Upper lobe of left lung (tissue), 6 donors: Measurements from ENCODE around the gene SLC29A3. TPM values are rescaled to one million over a fixed set of nuclear protein-coding genes. Genes with fewer than 3 reads are reported as not detected.

Experiments used
- ATAC-seq, 2 donors: fragments of 200-7000 bp; cut with Tn5 transposase; one replicate each; pipeline ENCODE4 v1.9.1; 2022; ENCODE audit warnings: mild to moderate bottlenecking in 2 of 2, moderate library complexity in 2 of 2; ENCODE audit not compliant: low FRiP score in 2 of 2
- DNase-seq, 2 donors: peaks; one replicate each; pipeline ENCODE4 v3.0.0-alpha.2; 2019 to 2020
- H3K27ac ChIP-seq, 4 donors: fragments of 200-600 bp; sonication (generic); one replicate each; pipeline ENCODE4 v1.5.1; 2016 to 2019
- H3K27me3 ChIP-seq, 4 donors: fragments of 200-600 bp; sonication (generic); one replicate each; pipeline ENCODE4 v1.5.1; 2017 to 2019
- H3K36me3 ChIP-seq, 4 donors: fragments of 200-600 bp; sonication (generic); one replicate each; pipeline ENCODE4 v1.5.1; 2016 to 2019
- H3K4me1 ChIP-seq, 4 donors: fragments of 200-600 bp; sonication (generic); one replicate each; pipeline ENCODE4 v1.5.1; 2018 to 2019
- H3K4me3 ChIP-seq, 4 donors: fragments of 200-600 bp; sonication (generic); one replicate each; pipeline ENCODE4 v1.5.1; 2017 to 2019; ENCODE audit warnings: mild to moderate bottlenecking in 2 of 4, moderate library complexity in 1 of 4
- H3K9me3 ChIP-seq, 4 donors: fragments of 200-600 bp; sonication (generic); one replicate each; pipeline ENCODE4 v1.5.1; 2018 to 2019
- EP300 ChIP-seq, 4 donors: sonication (generic); formaldehyde crosslinking; IDR thresholded peaks; one replicate each; pipeline ENCODE4 v1.5.1; 2017; ENCODE audit warnings: antibody characterized with exemption in 4 of 4, control low read depth in 2 of 4
- POLR2A ChIP-seq, 4 donors: fragments of 450-650 bp; IDR thresholded peaks; one replicate each; pipeline ENCODE4 v1.5.1; 2016 to 2017; ENCODE audit warnings: antibody characterized with exemption in 4 of 4, mild to moderate bottlenecking in 2 of 4
- POLR2AphosphoS5 ChIP-seq, 2 donors: sonication (generic); formaldehyde crosslinking; IDR thresholded peaks; one replicate each; pipeline ENCODE4 v1.5.1; 2017; ENCODE audit warnings: antibody characterized with exemption in 2 of 2
- WGBS, 2 donors: methylation state at CpG; one replicate each; pipeline ENCODE4 v1.1.5; 2017 to 2018; 5-methylcytosine and 5-hydroxymethylcytosine counted together
- total RNA-seq, 6 donors: library from RNA; depleted of rRNA in 4 of 6; stranded (reverse); fragments of >200 nt in 4 of 6; gene quantifications; one replicate each; pipeline versions ENCODE4 v1.1.0 to v1.2.1, GENCODE V29; 2016 to 2021
- TF ChIP-seq, protein P1 (sequence below), 6 experiments: fragments of 450-650 bp in 4 of 6; fragments of 200-600 bp in 2 of 6; sonication (generic) in 2 of 6; IDR thresholded peaks; one replicate each; pipeline ENCODE4 v1.5.1; 2016 to 2019; ENCODE audit warnings: antibody characterized with exemption in 6 of 6
- donor health status: DM: no; HTN: no; CAD: no; lungs with moderate emphysema.
- donor health status: DM: no; HTN: yes; CAD: no; lungs with severe emphysema.

Gene SLC29A3
- total RNA-seq, 6 donors from 2014 or later = 6.7 to 17.0 (median 9.2) TPM

DNA sequence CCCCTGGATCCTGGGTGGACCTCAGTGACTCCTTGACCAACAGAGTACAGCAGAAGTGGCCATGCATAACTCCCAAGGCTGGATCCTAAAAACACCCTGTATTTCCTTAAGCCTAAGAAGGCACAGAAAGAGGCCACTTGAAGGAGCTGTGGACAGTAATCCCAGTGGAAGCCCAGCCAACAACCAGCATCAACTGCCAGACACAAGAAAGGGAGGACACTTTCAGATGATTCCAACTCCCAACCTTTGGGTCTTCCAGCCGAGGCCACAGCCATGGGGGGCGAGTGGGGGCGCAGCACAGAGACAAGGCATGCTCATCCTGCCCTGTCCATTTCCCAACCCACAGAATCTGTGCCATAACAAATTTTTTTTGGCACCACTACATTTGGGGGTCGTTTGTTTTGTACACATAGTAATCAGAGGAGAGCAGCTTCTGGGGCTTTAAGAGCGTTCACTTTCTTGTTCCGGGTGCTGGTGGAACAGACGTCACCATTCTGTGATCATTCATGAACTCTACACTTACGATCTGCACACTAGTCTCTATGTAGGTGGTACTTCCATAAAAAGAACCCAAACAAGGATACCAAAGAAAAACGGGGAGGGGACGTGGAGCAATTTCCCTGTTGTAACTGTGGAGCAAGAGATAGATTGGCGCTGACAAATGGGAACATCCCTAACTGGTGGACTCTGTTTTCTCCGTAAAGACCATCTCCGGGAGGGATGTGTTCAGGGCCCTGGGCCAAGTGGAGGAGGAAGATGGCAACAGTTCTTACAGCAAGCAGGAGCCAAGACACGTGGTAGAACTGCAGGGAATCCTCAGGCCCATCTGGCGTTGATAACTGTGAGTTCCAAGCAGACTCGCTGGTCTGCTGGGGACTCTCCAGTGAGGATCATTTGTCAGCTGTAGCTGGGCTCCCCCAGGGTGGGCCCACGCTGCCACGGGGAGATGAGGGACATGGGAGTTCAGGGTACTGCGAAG is 6.0 kb upstream of the SLC29A3 start:
- ATAC-seq (peak; percentile 24 to 80), DNase-seq (no peak)
- no peak for TF ChIP-seq POLR2A (IDR thresholded peaks at IDR 0.05)
- no peak for TF ChIP-seq POLR2AphosphoS5 (IDR thresholded peaks at IDR 0.05)
- Histone ChIP-seq H3K27ac (no peak overlapping the region), H3K36me3 (no peaks in the 10 kb centered on the region), H3K4me3 (no peak overlapping the region), H3K27me3 (no peaks in the 10 kb centered on the region), H3K9me3 (no peaks in the 10 kb centered on the region), H3K4me1 (peaks cover 11 to 20% (median 17%) of the 10 kb centered on the region in 4 donors)
- 49 to 52% methylated on average over 19 of the region's 19 CpGs for WGBS, 2 donors

GRCh38 chr10:71314028-71314693 is 4.9 kb upstream of the SLC29A3 start:
- 11 to 15% methylated on average over 9 to 12 of the region's 21 CpGs for WGBS, 2 donors
- Histone ChIP-seq H3K36me3 (no peaks in the 10 kb centered on the region), H3K27ac (no peak overlapping the region), H3K4me3 (no peak overlapping the region), H3K27me3 (no peaks in the 10 kb centered on the region), H3K4me1 (peaks cover 12 to 26% (median 19%) of the 10 kb centered on the region in 4 donors), H3K9me3 (no peaks in the 10 kb centered on the region)
- DNase-seq (peak in 1 of 2 donors; percentile 86), ATAC-seq (peak; percentile 59 to 85)
- TF ChIP-seq POLR2AphosphoS5 (IDR thresholded peaks at IDR 0.05) (no peak), POLR2A (IDR thresholded peaks at IDR 0.05) (no peak), EP300 (IDR thresholded peaks at IDR 0.05) (no peak)
- TF ChIP-seq, protein P1, sequence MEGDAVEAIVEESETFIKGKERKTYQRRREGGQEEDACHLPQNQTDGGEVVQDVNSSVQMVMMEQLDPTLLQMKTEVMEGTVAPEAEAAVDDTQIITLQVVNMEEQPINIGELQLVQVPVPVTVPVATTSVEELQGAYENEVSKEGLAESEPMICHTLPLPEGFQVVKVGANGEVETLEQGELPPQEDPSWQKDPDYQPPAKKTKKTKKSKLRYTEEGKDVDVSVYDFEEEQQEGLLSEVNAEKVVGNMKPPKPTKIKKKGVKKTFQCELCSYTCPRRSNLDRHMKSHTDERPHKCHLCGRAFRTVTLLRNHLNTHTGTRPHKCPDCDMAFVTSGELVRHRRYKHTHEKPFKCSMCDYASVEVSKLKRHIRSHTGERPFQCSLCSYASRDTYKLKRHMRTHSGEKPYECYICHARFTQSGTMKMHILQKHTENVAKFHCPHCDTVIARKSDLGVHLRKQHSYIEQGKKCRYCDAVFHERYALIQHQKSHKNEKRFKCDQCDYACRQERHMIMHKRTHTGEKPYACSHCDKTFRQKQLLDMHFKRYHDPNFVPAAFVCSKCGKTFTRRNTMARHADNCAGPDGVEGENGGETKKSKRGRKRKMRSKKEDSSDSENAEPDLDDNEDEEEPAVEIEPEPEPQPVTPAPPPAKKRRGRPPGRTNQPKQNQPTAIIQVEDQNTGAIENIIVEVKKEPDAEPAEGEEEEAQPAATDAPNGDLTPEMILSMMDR (IDR thresholded peaks at IDR 0.05) = peak; percentile 45 to 90 (median 74)

DNA sequence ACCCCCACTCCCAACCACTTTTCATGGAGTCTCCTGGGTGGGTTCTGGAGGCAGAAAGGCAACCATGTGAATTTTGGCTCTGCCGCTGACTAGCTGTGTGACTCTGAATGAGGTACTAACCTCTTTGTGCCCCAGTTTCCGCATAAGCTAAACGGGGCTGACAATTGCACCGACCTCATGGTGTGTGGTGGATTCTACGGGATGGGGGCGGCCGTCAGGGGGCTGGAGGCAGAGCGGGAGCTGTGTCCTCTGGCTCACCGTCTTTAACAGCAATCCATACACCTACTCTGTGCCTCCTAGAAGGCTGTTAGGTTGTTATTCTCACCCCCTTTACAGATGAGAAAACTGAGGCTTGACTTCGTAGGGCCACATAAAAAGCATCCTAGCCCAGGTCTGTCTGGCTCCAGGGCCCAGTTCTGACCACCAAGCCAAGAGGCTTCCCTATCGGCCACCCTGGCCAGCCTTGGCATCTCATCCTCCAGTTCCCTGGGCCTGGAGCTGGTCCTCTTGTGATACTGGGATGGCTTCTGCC is 4.3 kb upstream of the SLC29A3 start:
- no peak for DNase-seq
- Histone ChIP-seq H3K27me3 (no peaks in the 10 kb centered on the region), H3K4me1 (peaks cover 15 to 30% (median 22%) of the 10 kb centered on the region in 4 donors), H3K9me3 (no peaks in the 10 kb centered on the region), H3K27ac (no peak overlapping the region), H3K4me3 (no peak overlapping the region), H3K36me3 (no peaks in the 10 kb centered on the region)
- no peak for TF ChIP-seq POLR2A (IDR thresholded peaks at IDR 0.05)
- TF ChIP-seq EP300 (IDR thresholded peaks at IDR 0.05) = no peak
- TF ChIP-seq POLR2AphosphoS5 (IDR thresholded peaks at IDR 0.05) = no peak
- WGBS, 2 donors = 56 to 70% methylated on average over 11 of the region's 11 CpGs
- no peak for ATAC-seq

GRCh38 chr10:71316056-71316785 is 2.8 kb upstream of the SLC29A3 start:
- ATAC-seq (no peak), DNase-seq (no peak)
- Histone ChIP-seq H3K27me3 (no peaks in the 10 kb centered on the region), H3K9me3 (no peaks in the 10 kb centered on the region), H3K27ac (no peak overlapping the region), H3K4me1 (peaks cover 18 to 41% (median 30%) of the 10 kb centered on the region in 4 donors), H3K36me3 (no peaks in the 10 kb centered on the region), H3K4me3 (no peak overlapping the region)
- 25 to 48% methylated on average over 3 of the region's 3 CpGs for WGBS, 2 donors
- no peak for TF ChIP-seq POLR2A (IDR thresholded peaks at IDR 0.05)
- TF ChIP-seq EP300 (IDR thresholded peaks at IDR 0.05) = no peak
- TF ChIP-seq, protein P1 (IDR thresholded peaks at IDR 0.05) = no peak
- no peak for TF ChIP-seq POLR2AphosphoS5 (IDR thresholded peaks at IDR 0.05)

DNA sequence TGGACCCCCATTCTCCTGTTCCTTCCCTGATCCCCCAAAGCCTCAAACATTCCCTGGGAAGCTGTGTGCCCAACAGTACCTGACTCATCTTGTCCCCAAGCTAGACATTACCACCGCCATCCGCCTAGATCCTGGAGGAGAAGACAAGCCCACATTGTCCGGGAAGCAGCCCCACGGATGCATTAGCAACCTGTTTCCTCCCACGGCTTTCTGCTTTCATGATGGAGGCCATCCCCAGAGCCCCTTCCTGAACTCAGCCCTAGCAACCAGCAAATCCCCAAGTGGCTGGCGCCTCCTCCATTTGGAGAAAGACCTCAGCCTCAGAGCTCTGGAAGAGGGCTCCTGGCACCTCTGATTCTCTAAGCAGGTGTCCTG is 2.3 kb upstream of the SLC29A3 start:
- Histone ChIP-seq H3K4me3 (no peak overlapping the region), H3K27ac (no peak overlapping the region), H3K36me3 (no peaks in the 10 kb centered on the region), H3K9me3 (no peaks in the 10 kb centered on the region), H3K27me3 (no peaks in the 10 kb centered on the region), H3K4me1 (peaks cover 18 to 44% (median 30%) of the 10 kb centered on the region in 4 donors)
- 83 to 89% methylated on average over 6 of the region's 6 CpGs for WGBS, 2 donors
- no peak for ATAC-seq
- DNase-seq = no peak
- TF ChIP-seq POLR2AphosphoS5 (IDR thresholded peaks at IDR 0.05) (no peak), POLR2A (IDR thresholded peaks at IDR 0.05) (no peak), EP300 (IDR thresholded peaks at IDR 0.05) (no peak)
- TF ChIP-seq, protein P1 (IDR thresholded peaks at IDR 0.05) = no peak
